HG03175 (cell line): ENCODE data around the gene PAEP.

Experiments
- ATAC-seq: cut with Tn5 transposase; IDR thresholded peaks from one replicate; pipeline ENCODE4 v1.9.1; 2021; ENCODE audit warnings: mild to moderate bottlenecking, moderate library complexity; ENCODE audit not compliant: unreplicated experiment

Gene PAEP

GRCh38 chr9:135591506-135592330 lies 30.2 kb downstream of the PAEP start:
- no peak for ATAC-seq

GRCh38 chr9:135592331-135592590 lies 30.7 kb downstream of the PAEP start:
- ATAC-seq: no peak

- ATAC-seq: no peak
Measured at GRCh38 chr9:135592625-135593024, 31.1 kb downstream of the PAEP start.

GRCh38 chr9:135596211-135596610 lies 34.7 kb downstream of the PAEP start:
- no peak for ATAC-seq

GRCh38 chr9:135600296-135600817 lies 38.8 kb downstream of the PAEP start:
- ATAC-seq: no peak

GRCh38 chr9:135601988-135602387 lies 40.4 kb downstream of the PAEP start:
- ATAC-seq: no peak

GRCh38 chr9:135602789-135603481 lies 41.4 kb downstream of the PAEP start:
- no peak for ATAC-seq

- ATAC-seq: no peak
Measured at GRCh38 chr9:135604437-135605237, 43.1 kb downstream of the PAEP start.

GRCh38 chr9:135605238-135605781 lies 43.8 kb downstream of the PAEP start:
- ATAC-seq: no peak

GRCh38 chr9:135606885-135607259 lies 45.3 kb downstream of the PAEP start:
- no peak for ATAC-seq

- ATAC-seq: no peak
Measured at GRCh38 chr9:135607401-135608293, 46.1 kb downstream of the PAEP start.

- no peak for ATAC-seq
Measured at GRCh38 chr9:135608294-135608998, 46.9 kb downstream of the PAEP start.

GRCh38 chr9:135608999-135609317 lies 47.4 kb downstream of the PAEP start:
- no peak for ATAC-seq

GRCh38 chr9:135609366-135609955 lies 47.9 kb downstream of the PAEP start:
- no peak for ATAC-seq

- no peak for ATAC-seq
Measured at GRCh38 chr9:135610290-135611141, 49.0 kb downstream of the PAEP start.

GRCh38 chr9:135611142-135611874 lies 49.8 kb downstream of the PAEP start:
- ATAC-seq: no peak

- ATAC-seq: no peak
Measured at GRCh38 chr9:135611875-135612209, 50.3 kb downstream of the PAEP start.

GRCh38 chr9:135612437-135612836 lies 50.9 kb downstream of the PAEP start:
- ATAC-seq: no peak
